ENCODE data around the gene FAAH2.
A peak's percentile ranks its signal among the peaks of the same experiment; 100 is the strongest.
"Not testable (repeated sequence)": the region's sequence is repeated elsewhere in the genome, so short reads cannot be mapped to it uniquely, and the experiment has no call there.

Gene FAAH2

GRCh38 chrX:57329008-57329407 lies 42.5 kb downstream of the FAAH2 start:
- no peaks in the 10 kb centered on the region for H3K27me3 ChIP-seq (ENCODE audit: insufficient read depth, low read length, poor library complexity)
- H3K4me3 ChIP-seq (ENCODE audit: low read depth in 1 of 2, low read length in 2 of 2): no peak overlapping the region
- no peak overlapping the region for H3K27ac ChIP-seq (ENCODE audit: low read length)
- no peak for DNase-seq
- no peak overlapping the region for H3K9ac ChIP-seq (ENCODE audit: low read depth, low read length)
- no peaks in the 10 kb centered on the region for H3K36me3 ChIP-seq (ENCODE audit: insufficient read depth, low read length)
- H3K9me3 ChIP-seq (ENCODE audit: insufficient read depth, low read length, severe bottlenecking): no peaks in the 10 kb centered on the region
- H4K20me1 ChIP-seq (ENCODE audit: insufficient read depth, low read length): no peaks in the 10 kb centered on the region
- no peak overlapping the region for H2AFZ ChIP-seq (ENCODE audit: low read depth, low read length)
- no peaks in the 10 kb centered on the region for H3K79me2 ChIP-seq (ENCODE audit: insufficient read depth, low read length)
- H3K4me1 ChIP-seq (ENCODE audit: insufficient read depth, low read length): no peaks in the 10 kb centered on the region
- no peak overlapping the region for H3K4me2 ChIP-seq (ENCODE audit: insufficient read depth, low read length)
- peak; percentile 21 for TF ChIP-seq CTCF (IDR thresholded peaks at IDR 0.05; ENCODE audit: borderline replicate concordance, extremely low read depth, low read length, poor library complexity, severe bottlenecking)
- TF ChIP-seq EZH2 (IDR thresholded peaks at IDR 0.05; ENCODE audit: borderline replicate concordance, low read depth, low read length, severe bottlenecking): no peak
- no peak for ATAC-seq (ENCODE audit: insufficient read depth, low read depth)

GRCh38 chrX:57335790-57336189 lies 49.3 kb downstream of the FAAH2 start:
- not testable (repeated sequence) for H3K4me1 ChIP-seq (ENCODE audit: insufficient read depth, low read length); H3K79me2 ChIP-seq (ENCODE audit: insufficient read depth, low read length); ATAC-seq (ENCODE audit: insufficient read depth, low read depth); H4K20me1 ChIP-seq (ENCODE audit: insufficient read depth, low read length); H3K27ac ChIP-seq (ENCODE audit: low read length); H3K9ac ChIP-seq (ENCODE audit: low read depth, low read length); H3K4me2 ChIP-seq (ENCODE audit: insufficient read depth, low read length); H2AFZ ChIP-seq (ENCODE audit: low read depth, low read length); H3K27me3 ChIP-seq (ENCODE audit: insufficient read depth, low read length, poor library complexity); DNase-seq; H3K9me3 ChIP-seq (ENCODE audit: insufficient read depth, low read length, severe bottlenecking); H3K4me3 ChIP-seq (ENCODE audit: low read depth in 1 of 2, low read length in 2 of 2); H3K36me3 ChIP-seq (ENCODE audit: insufficient read depth, low read length)

GRCh38 chrX:57353472-57354132 lies 67.1 kb downstream of the FAAH2 start:
- Histone ChIP-seq H3K27ac (ENCODE audit: low read length) (no peak overlapping the region), H2AFZ (ENCODE audit: low read depth, low read length) (no peak overlapping the region), H3K9me3 (ENCODE audit: insufficient read depth, low read length, severe bottlenecking) (peaks cover 5% of the 10 kb centered on the region), H3K4me3 (ENCODE audit: low read depth in 1 of 2, low read length in 2 of 2) (no peak overlapping the region), H3K4me2 (ENCODE audit: insufficient read depth, low read length) (no peak overlapping the region), H4K20me1 (ENCODE audit: insufficient read depth, low read length) (no peaks in the 10 kb centered on the region), H3K27me3 (ENCODE audit: insufficient read depth, low read length, poor library complexity) (no peaks in the 10 kb centered on the region), H3K9ac (ENCODE audit: low read depth, low read length) (no peak overlapping the region), H3K4me1 (ENCODE audit: insufficient read depth, low read length) (no peaks in the 10 kb centered on the region), H3K36me3 (ENCODE audit: insufficient read depth, low read length) (no peaks in the 10 kb centered on the region), H3K79me2 (ENCODE audit: insufficient read depth, low read length) (no peaks in the 10 kb centered on the region)
- no peak for DNase-seq
- TF ChIP-seq EZH2 (IDR thresholded peaks at IDR 0.05; ENCODE audit: borderline replicate concordance, low read depth, low read length, severe bottlenecking) (no peak), CTCF (IDR thresholded peaks at IDR 0.05; ENCODE audit: borderline replicate concordance, extremely low read depth, low read length, poor library complexity, severe bottlenecking) (no peak)
- no peak for ATAC-seq (ENCODE audit: insufficient read depth, low read depth)

- no peak overlapping the region for H3K27ac ChIP-seq (ENCODE audit: low read length)
- DNase-seq: no peak
- no peaks in the 10 kb centered on the region for H3K9me3 ChIP-seq (ENCODE audit: insufficient read depth, low read length, severe bottlenecking)
- H3K4me1 ChIP-seq (ENCODE audit: insufficient read depth, low read length): peaks cover 15% of the 10 kb centered on the region
- TF ChIP-seq EZH2 (IDR thresholded peaks at IDR 0.05; ENCODE audit: borderline replicate concordance, low read depth, low read length, severe bottlenecking) (no peak), CTCF (IDR thresholded peaks at IDR 0.05; ENCODE audit: borderline replicate concordance, extremely low read depth, low read length, poor library complexity, severe bottlenecking) (no peak)
- no peaks in the 10 kb centered on the region for H3K36me3 ChIP-seq (ENCODE audit: insufficient read depth, low read length)
- no peak overlapping the region for H3K4me3 ChIP-seq (ENCODE audit: low read depth in 1 of 2, low read length in 2 of 2)
- no peak overlapping the region for H3K4me2 ChIP-seq (ENCODE audit: insufficient read depth, low read length)
- no peaks in the 10 kb centered on the region for H3K27me3 ChIP-seq (ENCODE audit: insufficient read depth, low read length, poor library complexity)
- no peak overlapping the region for H3K9ac ChIP-seq (ENCODE audit: low read depth, low read length)
- no peaks in the 10 kb centered on the region for H4K20me1 ChIP-seq (ENCODE audit: insufficient read depth, low read length)
- no peak for ATAC-seq (ENCODE audit: insufficient read depth, low read depth)
- H3K79me2 ChIP-seq (ENCODE audit: insufficient read depth, low read length): no peaks in the 10 kb centered on the region
- no peak overlapping the region for H2AFZ ChIP-seq (ENCODE audit: low read depth, low read length)
Observed at GRCh38 chrX:57364145-57364544, 77.6 kb downstream of the FAAH2 start.

Data from DND-41 (cell line).